Parathyroid adenoma (tissue), 2 donors: ENCODE results near the gene AGAP1.
A peak's percentile ranks its signal among the peaks of the same experiment; 100 is the strongest.

ENCODE experiments used
- H2AFZ ChIP-seq: fragments of 300-600 bp; sonication (generic); one replicate; pipeline ENCODE4 v1.7.0; 2017; ENCODE audit warnings: antibody characterized with exemption, mild to moderate bottlenecking
- H3K27ac ChIP-seq: fragments of 300-600 bp; sonication (generic); one replicate; pipeline ENCODE4 v1.7.0; 2017
- H3K27me3 ChIP-seq: fragments of 300-600 bp; sonication (generic); one replicate; pipeline ENCODE4 v1.7.0; 2017; ENCODE audit warnings: low read length; ENCODE audit not compliant: control insufficient read depth, insufficient read depth
- H3K36me3 ChIP-seq: fragments of 300-600 bp; sonication (generic); one replicate; pipeline ENCODE4 v1.7.0; 2017; ENCODE audit warnings: low read length; ENCODE audit not compliant: control insufficient read depth, insufficient read depth
- H3K4me1 ChIP-seq: fragments of 300-600 bp; sonication (generic); one replicate; pipeline ENCODE4 v1.7.0; 2017; ENCODE audit warnings: control low read depth
- H3K4me2 ChIP-seq: fragments of 300-600 bp; sonication (generic); one replicate; pipeline ENCODE4 v1.7.0; 2017; ENCODE audit warnings: low read length
- H3K4me3 ChIP-seq: fragments of 300-600 bp; sonication (generic); one replicate; pipeline ENCODE4 v1.7.0; 2017; ENCODE audit warnings: low read depth, low read length
- H3K79me2 ChIP-seq: fragments of 300-600 bp; sonication (generic); one replicate; pipeline ENCODE4 v1.7.0; 2017; ENCODE audit warnings: control low read depth
- H3K9ac ChIP-seq: fragments of 300-600 bp; sonication (generic); one replicate; pipeline ENCODE4 v1.7.0; 2017; ENCODE audit warnings: mild to moderate bottlenecking
- H3K9me3 ChIP-seq: fragments of 300-600 bp; sonication (generic); one replicate; pipeline ENCODE4 v1.7.0; 2017; ENCODE audit warnings: low read length; ENCODE audit not compliant: control insufficient read depth
- TF ChIP-seq, protein P1 (sequence below): fragments of 300-600 bp; sonication (generic); IDR thresholded peaks from one replicate; pipeline ENCODE4 v1.7.0; 2017; ENCODE audit warnings: antibody characterized with exemption, mild to moderate bottlenecking
- donor health status: primary hyperparathyroidism.

AGAP1 gene

DNA sequence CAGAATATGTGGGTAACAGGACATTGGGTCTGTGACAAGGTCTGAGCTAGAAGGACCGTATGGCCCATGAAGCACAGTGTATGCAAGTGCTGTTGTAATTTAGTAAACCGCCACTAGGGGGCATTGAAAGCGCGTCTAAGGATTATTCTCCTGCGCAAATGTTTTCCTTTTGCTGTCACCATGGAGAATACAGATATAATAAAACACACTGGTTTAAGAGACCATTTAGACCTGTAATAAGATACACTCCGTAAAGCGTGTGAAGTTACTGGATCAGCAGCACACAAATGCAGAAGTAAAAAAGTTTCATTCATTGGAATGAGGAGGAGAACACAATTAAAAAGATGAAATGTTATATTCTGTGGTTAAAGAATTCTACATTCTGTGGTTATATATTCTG, 272.4 kb downstream of the AGAP1 start:
- Histone ChIP-seq H3K4me2 (no peak overlapping the region), H3K36me3 (no peaks in the 10 kb centered on the region), H3K9me3 (no peaks in the 10 kb centered on the region), H3K79me2 (no peaks in the 10 kb centered on the region), H3K27ac (no peak overlapping the region), H3K4me3 (no peak overlapping the region), H2AFZ (no peak overlapping the region), H3K9ac (no peak overlapping the region), H3K4me1 (no peaks in the 10 kb centered on the region), H3K27me3 (no peaks in the 10 kb centered on the region)
- TF ChIP-seq, protein P1, sequence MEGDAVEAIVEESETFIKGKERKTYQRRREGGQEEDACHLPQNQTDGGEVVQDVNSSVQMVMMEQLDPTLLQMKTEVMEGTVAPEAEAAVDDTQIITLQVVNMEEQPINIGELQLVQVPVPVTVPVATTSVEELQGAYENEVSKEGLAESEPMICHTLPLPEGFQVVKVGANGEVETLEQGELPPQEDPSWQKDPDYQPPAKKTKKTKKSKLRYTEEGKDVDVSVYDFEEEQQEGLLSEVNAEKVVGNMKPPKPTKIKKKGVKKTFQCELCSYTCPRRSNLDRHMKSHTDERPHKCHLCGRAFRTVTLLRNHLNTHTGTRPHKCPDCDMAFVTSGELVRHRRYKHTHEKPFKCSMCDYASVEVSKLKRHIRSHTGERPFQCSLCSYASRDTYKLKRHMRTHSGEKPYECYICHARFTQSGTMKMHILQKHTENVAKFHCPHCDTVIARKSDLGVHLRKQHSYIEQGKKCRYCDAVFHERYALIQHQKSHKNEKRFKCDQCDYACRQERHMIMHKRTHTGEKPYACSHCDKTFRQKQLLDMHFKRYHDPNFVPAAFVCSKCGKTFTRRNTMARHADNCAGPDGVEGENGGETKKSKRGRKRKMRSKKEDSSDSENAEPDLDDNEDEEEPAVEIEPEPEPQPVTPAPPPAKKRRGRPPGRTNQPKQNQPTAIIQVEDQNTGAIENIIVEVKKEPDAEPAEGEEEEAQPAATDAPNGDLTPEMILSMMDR = peak; percentile 92

DNA sequence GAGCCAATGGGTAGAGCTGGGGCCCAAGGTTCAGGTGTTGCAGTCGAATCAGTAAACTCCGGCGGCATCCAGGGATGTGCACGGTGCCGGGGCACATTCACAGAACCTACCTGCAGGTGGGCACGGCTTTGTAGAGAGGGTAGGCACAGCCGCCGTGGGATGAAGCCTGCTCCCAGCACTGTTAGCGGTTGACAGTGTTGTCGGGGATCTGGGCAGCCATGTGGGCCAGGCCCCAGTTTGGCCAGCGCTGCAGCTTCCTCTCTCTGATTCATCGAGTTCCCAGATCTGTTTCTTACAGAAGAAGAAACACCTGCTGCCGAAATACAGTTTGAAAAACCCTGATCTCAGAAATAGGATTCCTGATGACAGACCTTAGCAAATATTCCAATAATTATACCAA, 274.8 kb downstream of the AGAP1 start:
- H3K9ac ChIP-seq = no peak overlapping the region
- no peak overlapping the region for H3K27ac ChIP-seq
- H3K4me1 ChIP-seq = no peaks in the 10 kb centered on the region
- H3K4me2 ChIP-seq = no peak overlapping the region
- no peaks in the 10 kb centered on the region for H3K9me3 ChIP-seq
- no peaks in the 10 kb centered on the region for H3K36me3 ChIP-seq
- no peaks in the 10 kb centered on the region for H3K79me2 ChIP-seq
- H3K27me3 ChIP-seq = no peaks in the 10 kb centered on the region
- TF ChIP-seq, protein P1 = no peak
- no peak overlapping the region for H3K4me3 ChIP-seq
- H2AFZ ChIP-seq = no peak overlapping the region

DNA sequence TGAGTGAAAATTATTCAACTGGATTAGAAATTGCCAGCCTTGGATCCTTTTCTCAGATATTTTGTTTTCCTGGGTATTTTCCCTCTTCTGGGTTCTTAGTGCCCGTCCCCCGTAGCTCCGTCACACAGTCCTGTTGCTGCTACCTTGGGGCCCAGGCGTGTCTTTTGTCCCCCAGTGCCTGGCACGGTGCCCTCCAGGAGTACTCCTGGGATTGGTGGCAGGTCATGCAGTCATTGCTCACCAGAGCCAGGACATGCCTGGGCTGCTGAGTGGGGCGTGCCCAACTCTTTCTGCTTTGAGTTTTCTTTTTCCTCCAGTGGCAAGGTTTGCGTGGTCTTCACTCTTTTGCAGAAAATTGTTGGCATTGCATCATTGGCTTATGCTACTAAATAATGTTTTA, 275.2 kb downstream of the AGAP1 start:
- Histone ChIP-seq H3K4me3 (no peak overlapping the region), H3K27ac (no peak overlapping the region), H3K4me2 (no peak overlapping the region), H3K36me3 (no peaks in the 10 kb centered on the region), H3K9ac (no peak overlapping the region), H3K4me1 (no peaks in the 10 kb centered on the region), H2AFZ (no peak overlapping the region), H3K27me3 (no peaks in the 10 kb centered on the region), H3K79me2 (no peaks in the 10 kb centered on the region), H3K9me3 (no peaks in the 10 kb centered on the region)
- TF ChIP-seq, protein P1 = no peak

DNA sequence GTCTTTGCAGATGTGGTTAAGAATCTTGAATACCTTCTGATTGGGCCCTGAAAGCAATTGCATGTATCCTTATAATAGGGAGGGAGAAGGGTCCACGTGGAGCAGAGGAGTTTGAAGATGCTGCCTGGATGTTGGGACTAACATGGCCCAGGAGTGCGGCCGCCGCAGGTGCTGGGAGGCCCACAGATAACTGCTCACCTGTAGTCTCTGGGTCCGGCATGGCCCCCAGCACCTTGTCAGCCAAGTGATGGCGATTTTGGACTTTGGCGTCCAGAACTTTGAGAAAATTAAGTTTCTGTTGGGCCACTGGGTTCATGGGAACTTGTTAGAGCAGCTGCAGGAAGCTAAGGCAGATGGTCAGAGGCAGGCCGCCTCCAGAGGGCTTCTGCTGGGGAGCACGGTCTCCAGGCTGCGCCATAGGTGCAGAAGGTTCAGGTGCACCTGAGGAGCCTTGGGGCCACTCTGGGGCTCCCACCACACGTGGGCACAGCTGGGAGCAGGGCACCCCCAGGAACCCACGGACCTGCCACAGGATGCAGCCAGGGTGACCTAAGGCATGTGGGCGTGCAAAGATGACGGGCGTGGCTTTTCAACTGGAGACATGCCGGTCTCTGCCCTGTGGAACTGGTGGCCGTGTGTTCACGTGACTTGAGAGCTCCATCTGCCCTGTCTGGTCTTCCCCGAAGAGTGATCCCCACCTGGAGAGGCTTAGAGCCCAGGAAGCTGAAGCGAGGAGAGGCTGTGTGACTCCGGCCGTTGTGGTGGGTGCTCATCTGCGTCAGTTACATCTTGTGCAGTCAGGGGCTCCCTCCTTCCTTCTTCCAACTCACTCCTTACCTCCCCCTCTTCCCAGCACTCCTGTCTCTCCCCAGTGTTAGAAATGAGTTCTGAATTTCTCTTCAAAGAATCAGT, 277.3 kb downstream of the AGAP1 start:
- Histone ChIP-seq H3K36me3 (no peaks in the 10 kb centered on the region), H3K9ac (no peak overlapping the region), H2AFZ (no peak overlapping the region), H3K27ac (no peak overlapping the region), H3K9me3 (no peaks in the 10 kb centered on the region), H3K79me2 (no peaks in the 10 kb centered on the region), H3K4me2 (no peak overlapping the region), H3K27me3 (no peaks in the 10 kb centered on the region), H3K4me1 (no peaks in the 10 kb centered on the region), H3K4me3 (no peak overlapping the region)
- TF ChIP-seq, protein P1 = no peak
